Measurements from ENCODE around the gene ADAMTS2. TPM values are rescaled to one million over a fixed set of nuclear protein-coding genes. Genes with fewer than 3 reads are reported as not detected.

The ADAMTS2 gene
- total and polyA plus RNA-seq, 2 of the 8 experiments (the other 6 are each of a cell fraction or from before 2014, with no cell fraction given): 6.6 to 7.3 TPM

DNA sequence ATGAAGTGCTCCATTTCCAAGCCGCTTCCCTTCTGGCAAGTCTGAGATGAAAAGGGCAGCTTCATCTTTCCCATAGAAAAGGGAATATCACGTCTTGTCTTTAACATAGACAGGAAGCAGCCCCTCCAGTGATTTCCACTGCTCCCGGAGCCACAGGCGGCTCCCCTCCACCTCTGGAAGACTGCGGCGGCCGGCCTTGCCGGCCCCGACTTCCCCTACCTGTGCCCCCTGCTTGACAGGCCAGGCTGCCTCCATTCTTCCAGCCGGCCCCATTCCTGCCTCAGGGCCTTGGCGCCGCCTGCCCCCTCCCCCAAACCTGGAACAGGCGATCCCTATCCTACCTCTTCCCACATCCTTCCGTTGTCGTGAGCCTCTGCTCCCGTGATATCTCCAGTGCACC, 143.3 kb downstream of the ADAMTS2 start:
- Histone ChIP-seq H2BK12ac (ENCODE audit: low read depth, low read length) (no peak overlapping the region), H3K18ac (ENCODE audit: extremely low read depth, low read length) (no peak overlapping the region), H3K27me3 (replicated peaks in 1 of 4; ENCODE audit: control insufficient read depth in 3 of 4, extremely low read depth in 1 of 4, insufficient read depth in 3 of 4, low read length in 3 of 4) (no peaks in the 10 kb centered on the region), H3K4me2 (ENCODE audit: insufficient read depth in 1 of 2, low read depth in 2 of 2, low read length in 2 of 2) (no peak overlapping the region), H3K79me1 (ENCODE audit: low read depth, low read length) (no peaks in the 10 kb centered on the region), H2AFZ (ENCODE audit: low read length) (no peak overlapping the region), H2BK15ac (ENCODE audit: low read length) (no peak overlapping the region), H2AK5ac (ENCODE audit: low read depth, low read length) (no peak overlapping the region), H2BK20ac (ENCODE audit: low read length) (no peak overlapping the region), H3K4me1 (replicated peaks in 1 of 4; ENCODE audit: control insufficient read depth in 3 of 4, insufficient read depth in 4 of 4, low read length in 3 of 4) (no peaks in the 10 kb centered on the region; a peak in 1 of 7 replicates), H4K8ac (ENCODE audit: extremely low read depth, insufficient read depth, low read length) (no peak overlapping the region), H3K4me3 (ENCODE audit: extremely low read depth in 1 of 4, insufficient read depth in 2 of 4, low read depth in 3 of 4, low read length in 4 of 4) (no peak overlapping the region), H3K9me3 (ENCODE audit: insufficient read depth in 2 of 2, low read depth in 1 of 2, low read length in 1 of 2) (no peaks in the 10 kb centered on the region), H4K20me1 (replicated peaks in 1 of 2; ENCODE audit: control insufficient read depth in 1 of 2, insufficient read depth in 2 of 2, low read length in 2 of 2) (no peaks in the 10 kb centered on the region), H3K4ac (replicated peaks; ENCODE audit: insufficient read length, low read depth, low read length) (no peak overlapping the region), H2BK120ac (replicated peaks; ENCODE audit: low read depth, low read length) (no peak overlapping the region), H4K91ac (replicated peaks; ENCODE audit: insufficient read length, low read length) (no peak overlapping the region), H3K36me3 (ENCODE audit: control insufficient read depth in 2 of 4, insufficient read depth in 4 of 4, low read length in 3 of 4) (no peaks in the 10 kb centered on the region), H3K23ac (ENCODE audit: insufficient read length) (no peak overlapping the region), H3K56ac (replicated peaks; ENCODE audit: insufficient read length, low read depth, low read length) (no peak overlapping the region), H3K14ac (ENCODE audit: insufficient read length) (no peak overlapping the region), H3K27ac (ENCODE audit: low read depth, low read length) (no peak overlapping the region), H2BK5ac (ENCODE audit: low read depth, low read length) (no peak overlapping the region), H3K79me2 (ENCODE audit: control insufficient read depth in 1 of 2, insufficient read depth in 2 of 2, low read length in 2 of 2) (no peaks in the 10 kb centered on the region), H4K5ac (ENCODE audit: insufficient read length, low read depth, low read length) (no peak overlapping the region), H3K23me2 (ENCODE audit: low read depth, low read length) (no peaks in the 10 kb centered on the region), H3K9ac (replicated peaks in 1 of 4; ENCODE audit: extremely low read depth in 1 of 4, low read depth in 3 of 4, low read length in 3 of 4) (no peak overlapping the region)
- TF ChIP-seq JUN (IDR thresholded peaks at IDR 0.05; ENCODE audit: low read depth, low read length) (no peak), SUZ12 (IDR thresholded peaks at IDR 0.05; ENCODE audit: low read length) (no peak), FOSL1 (IDR thresholded peaks at IDR 0.05; ENCODE audit: insufficient read depth, low read depth, low read length) (no peak), SP1 (IDR thresholded peaks at IDR 0.05; ENCODE audit: low read depth, low read length) (no peak), YY1 (IDR thresholded peaks at IDR 0.05; ENCODE audit: low read depth, low read length) (no peak), GABPA (IDR thresholded peaks at IDR 0.05; ENCODE audit: borderline replicate concordance, insufficient read depth, low read length) (no peak), SIN3A (conservative IDR thresholded peaks at IDR 0.05 in 1 of 2, IDR thresholded peaks at IDR 0.05 in 1 of 2; ENCODE audit: low read depth in 1 of 2, low read length in 2 of 2) (no peak)
- 79% methylated on average over 14 of the region's 16 CpGs; no CpG with 5 or more reads in 1 of the 2 experiments for WGBS, 2 experiments (ENCODE audit: extremely low coverage in 1 of 2, insufficient coverage in 1 of 2, insufficient read length in 1 of 2, insufficient replicate concordance in 2 of 2, low coverage in 1 of 2, low lambda C conversion rate in 2 of 2, missing lambda C conversion rate in 1 of 2)
- DNase-seq (ENCODE audit: low read depth in 1 of 2, low spot score in 2 of 2) (no peak), FAIRE-seq (no peak)
- ChIA-PET CTCF (ENCODE audit: partially characterized antibody) (interaction anchor here (0.6 to 1.2 kb wide), 2 partner anchors 9 to 106 kb away, joined by 3 to 4 read pairs; no protein-coding TSS in a partner anchor), POLR2A (ENCODE audit: partially characterized antibody) (no interaction called here)
